Mucosa of descending colon (tissue), 3 donors: ENCODE measurements around the gene LPIN2. TPM values are rescaled to one million over a fixed set of nuclear protein-coding genes. Genes with fewer than 3 reads are reported as not detected.

Experiments
- ATAC-seq: fragments of 200-7000 bp; cut with Tn5 transposase; one replicate; pipeline ENCODE4 v1.9.1; 2020; ENCODE audit warnings: mild to moderate bottlenecking, moderate library complexity
- DNase-seq, 3 donors: peaks; one replicate each; pipeline ENCODE4 v3.0.0-alpha.2; 2020
- H3K36me3 ChIP-seq: fragments of 200-600 bp; one replicate; pipeline ENCODE4 v1.8.0; 2021; ENCODE audit warnings: low read depth, mild to moderate bottlenecking
- H3K4me1 ChIP-seq: fragments of 200-600 bp; one replicate; pipeline ENCODE4 v1.8.0; 2021; ENCODE audit warnings: low read depth, mild to moderate bottlenecking
- H3K4me3 ChIP-seq: fragments of 200-600 bp; one replicate; pipeline ENCODE4 v1.8.0; 2021; ENCODE audit warnings: mild to moderate bottlenecking
- H3K9me3 ChIP-seq: fragments of 200-600 bp; one replicate; pipeline ENCODE4 v1.8.0; 2021; ENCODE audit warnings: mild to moderate bottlenecking
- intact Hi-C, 2 donors: fragments of 100-400 bp; cut with DNase I in 1 of 2; cut with micrococcal nuclease in 1 of 2; formaldehyde crosslinking; loops; one replicate each; pipeline versions ENCODE4 v1.11.0 to v1.11.1; 2022; cut with DNase I, micrococcal nuclease
- total RNA-seq, 3 donors: library from RNA; stranded (reverse); fragmentation: NEBNext Ultra II Directional in 2 of 3; extraction: Animal tissue kit (Norgen Biotek cat#: 25700) in 2 of 3; gene quantifications; one replicate each; pipeline versions ENCODE4 v1.2.1 to v1.2.4, GENCODE V29; 2021 to 2023
- TF ChIP-seq, protein P1 (sequence below): fragments of 200-600 bp; IDR thresholded peaks from one replicate; pipeline ENCODE4 v1.8.0; 2022; ENCODE audit warnings: antibody characterized with exemption, mild to moderate bottlenecking
- donor health status: DM: no; HTN: no; CAD: no; lungs with moderate emphysema.
- donor health status: DM: no; HTN: no; CAD: no.
- donor health status: DM: no; HTN: yes; CAD: no.

The LPIN2 gene
- total RNA-seq, 3 donors from 2014 or later, result 52.9 to 60.8 (median 59.2) TPM

- no peaks in the 10 kb centered on the region for H3K4me1 ChIP-seq
- TF ChIP-seq, protein P1, sequence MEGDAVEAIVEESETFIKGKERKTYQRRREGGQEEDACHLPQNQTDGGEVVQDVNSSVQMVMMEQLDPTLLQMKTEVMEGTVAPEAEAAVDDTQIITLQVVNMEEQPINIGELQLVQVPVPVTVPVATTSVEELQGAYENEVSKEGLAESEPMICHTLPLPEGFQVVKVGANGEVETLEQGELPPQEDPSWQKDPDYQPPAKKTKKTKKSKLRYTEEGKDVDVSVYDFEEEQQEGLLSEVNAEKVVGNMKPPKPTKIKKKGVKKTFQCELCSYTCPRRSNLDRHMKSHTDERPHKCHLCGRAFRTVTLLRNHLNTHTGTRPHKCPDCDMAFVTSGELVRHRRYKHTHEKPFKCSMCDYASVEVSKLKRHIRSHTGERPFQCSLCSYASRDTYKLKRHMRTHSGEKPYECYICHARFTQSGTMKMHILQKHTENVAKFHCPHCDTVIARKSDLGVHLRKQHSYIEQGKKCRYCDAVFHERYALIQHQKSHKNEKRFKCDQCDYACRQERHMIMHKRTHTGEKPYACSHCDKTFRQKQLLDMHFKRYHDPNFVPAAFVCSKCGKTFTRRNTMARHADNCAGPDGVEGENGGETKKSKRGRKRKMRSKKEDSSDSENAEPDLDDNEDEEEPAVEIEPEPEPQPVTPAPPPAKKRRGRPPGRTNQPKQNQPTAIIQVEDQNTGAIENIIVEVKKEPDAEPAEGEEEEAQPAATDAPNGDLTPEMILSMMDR, result no peak
- H3K9me3 ChIP-seq, result no peaks in the 10 kb centered on the region
- ATAC-seq, result no peak
- no peak for DNase-seq
- intact Hi-C loops, result no loop called here
- H3K36me3 ChIP-seq, result no peaks in the 10 kb centered on the region
- no peak overlapping the region for H3K4me3 ChIP-seq
Measured at GRCh38 chr18:2964361-2965010, 48.5 kb downstream of the LPIN2 start.

Other genes with a start within 250 kb of the LPIN2 start
- 10 to 100 TPM; 13.3 to 19.6 (median 18.3) TPM for gene EMILIN2, start 166.1 kb downstream of the LPIN2 start, total RNA-seq
- gene MYOM1, start 206.8 kb upstream of the LPIN2 start, total RNA-seq, result 10 to 100 TPM in 2 of 3 donors, 1 to 10 TPM in 1; 5.5 to 22.2 (median 16.3) TPM
- 100 to 1,000 TPM; 345 to 588 (median 550) TPM for gene MYL12A, start 234.7 kb upstream of the LPIN2 start, total RNA-seq
- 100 to 1,000 TPM; 317 to 609 (median 569) TPM for gene MYL12B, start 249.0 kb upstream of the LPIN2 start, total RNA-seq